IPS-18a (cell line): ENCODE measurements around the gene LRRC10.
"Not testable (repeated sequence)": the region's sequence is repeated elsewhere in the genome, so short reads cannot be mapped to it uniquely, and the experiment has no call there.

Source experiments
- H3K27ac ChIP-seq: one replicate; pipeline ENCODE4 v1.5.1; 2013; ENCODE audit warnings: low read length
- H3K27me3 ChIP-seq: one replicate; pipeline ENCODE4 v1.6.1; 2013; ENCODE audit warnings: mild to moderate bottlenecking, low read length; ENCODE audit not compliant: control insufficient read depth, insufficient read depth
- H3K36me3 ChIP-seq: one replicate; pipeline ENCODE4 v1.6.1; 2013; ENCODE audit warnings: low read depth, low read length; ENCODE audit not compliant: control insufficient read depth
- H3K4me1 ChIP-seq: one replicate; pipeline ENCODE4 v1.6.1; 2013; ENCODE audit warnings: low read depth, low read length; ENCODE audit not compliant: control insufficient read depth
- H3K4me3 ChIP-seq: one replicate; pipeline ENCODE4 v1.5.1; 2013; ENCODE audit warnings: low read length
- H3K9ac ChIP-seq: one replicate; pipeline ENCODE4 v1.6.1; 2013; ENCODE audit warnings: mild to moderate bottlenecking, low read length, moderate library complexity
- H3K9me3 ChIP-seq: one replicate; pipeline ENCODE4 v1.6.1; 2013; ENCODE audit warnings: low read depth, low read length; ENCODE audit not compliant: control insufficient read depth

Gene LRRC10

DNA sequence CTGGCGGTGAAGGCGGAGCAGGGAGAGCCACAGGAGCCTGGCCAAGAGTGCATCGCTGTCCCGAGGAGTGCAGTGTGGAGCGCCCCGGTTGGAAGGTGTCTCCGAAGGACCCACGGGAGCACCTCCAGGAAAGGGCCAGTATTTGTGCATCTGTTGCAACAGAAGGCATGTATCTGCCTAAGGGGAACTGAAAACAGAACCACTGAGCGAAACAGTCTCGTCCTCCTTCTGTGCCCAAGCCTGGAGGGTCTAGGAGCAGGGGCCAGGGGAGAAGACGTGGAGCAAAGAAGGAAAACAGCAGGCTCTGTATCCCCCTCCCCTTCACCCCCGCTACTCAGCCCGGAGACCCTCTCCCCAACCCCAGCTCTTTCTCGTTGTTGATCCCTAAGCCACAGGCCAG is 5.3 kb upstream of the LRRC10 start:
- H3K4me1 ChIP-seq = no peaks in the 10 kb centered on the region

GRCh38 chr12:69613351-69613750 is 2.6 kb upstream of the LRRC10 start:
- no peak overlapping the region for H3K9ac ChIP-seq
- H3K36me3 ChIP-seq = no peaks in the 10 kb centered on the region
- H3K27me3 ChIP-seq = no peaks in the 10 kb centered on the region
- H3K9me3 ChIP-seq = no peaks in the 10 kb centered on the region
- no peak overlapping the region for H3K27ac ChIP-seq
- H3K4me1 ChIP-seq = no peaks in the 10 kb centered on the region
- no peak overlapping the region for H3K4me3 ChIP-seq

More for the DNA sequence above, 5.3 kb upstream of the LRRC10 start:
- Histone ChIP-seq H3K9me3 (no peaks in the 10 kb centered on the region), H3K27me3 (no peaks in the 10 kb centered on the region), H3K36me3 (no peaks in the 10 kb centered on the region), H3K27ac (no peak overlapping the region), H3K9ac (no peak overlapping the region), H3K4me3 (no peak overlapping the region)

DNA sequence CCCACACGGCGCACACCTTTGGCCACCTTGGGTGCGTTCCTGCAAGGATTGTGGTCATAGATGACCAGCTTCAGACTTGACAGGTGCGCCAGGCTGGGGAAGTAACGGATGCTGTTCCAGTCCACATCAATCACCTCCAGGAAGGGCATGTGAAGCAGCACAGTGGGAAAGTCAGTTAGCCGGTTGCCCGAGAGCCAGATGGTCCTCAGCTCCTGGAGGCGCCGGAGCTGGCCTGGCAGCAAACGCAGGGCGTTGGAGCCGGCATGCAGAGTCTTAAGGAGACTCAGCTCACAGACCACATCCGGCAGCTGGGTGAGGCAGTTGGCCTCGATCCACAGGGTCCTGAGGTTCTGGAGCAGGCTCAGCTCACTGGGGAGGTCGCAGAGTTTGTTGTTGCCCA is 581 bp downstream of the LRRC10 start:
- no peak overlapping the region for H3K9ac ChIP-seq
- no peaks in the 10 kb centered on the region for H3K27me3 ChIP-seq
- H3K9me3 ChIP-seq = no peaks in the 10 kb centered on the region
- no peak overlapping the region for H3K27ac ChIP-seq
- H3K36me3 ChIP-seq = no peaks in the 10 kb centered on the region
- no peaks in the 10 kb centered on the region for H3K4me1 ChIP-seq
- no peak overlapping the region for H3K4me3 ChIP-seq

DNA sequence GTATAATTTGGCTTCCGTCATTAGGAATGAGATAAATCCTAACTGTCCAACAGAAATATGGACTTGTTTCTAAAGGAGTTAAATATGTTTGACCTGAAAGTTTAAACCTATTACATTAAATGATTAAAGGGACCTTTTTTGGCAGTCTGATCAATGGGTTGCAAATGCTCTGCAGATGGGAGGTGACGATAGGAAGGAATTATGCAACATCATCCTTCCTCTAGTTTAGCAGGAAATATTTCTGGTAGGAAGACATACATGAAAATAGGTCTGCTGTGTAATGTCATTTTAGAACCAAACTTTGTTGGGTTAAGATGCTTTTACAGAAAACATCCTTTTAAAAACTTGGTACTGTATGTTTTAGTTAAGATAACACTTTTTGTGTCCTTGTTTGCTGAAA is 2.6 kb downstream of the LRRC10 start:
- no peak overlapping the region for H3K27ac ChIP-seq
- no peaks in the 10 kb centered on the region for H3K9me3 ChIP-seq
- no peak overlapping the region for H3K4me3 ChIP-seq
- H3K36me3 ChIP-seq = no peaks in the 10 kb centered on the region
- no peak overlapping the region for H3K9ac ChIP-seq
- no peaks in the 10 kb centered on the region for H3K4me1 ChIP-seq
- H3K27me3 ChIP-seq = no peaks in the 10 kb centered on the region

DNA sequence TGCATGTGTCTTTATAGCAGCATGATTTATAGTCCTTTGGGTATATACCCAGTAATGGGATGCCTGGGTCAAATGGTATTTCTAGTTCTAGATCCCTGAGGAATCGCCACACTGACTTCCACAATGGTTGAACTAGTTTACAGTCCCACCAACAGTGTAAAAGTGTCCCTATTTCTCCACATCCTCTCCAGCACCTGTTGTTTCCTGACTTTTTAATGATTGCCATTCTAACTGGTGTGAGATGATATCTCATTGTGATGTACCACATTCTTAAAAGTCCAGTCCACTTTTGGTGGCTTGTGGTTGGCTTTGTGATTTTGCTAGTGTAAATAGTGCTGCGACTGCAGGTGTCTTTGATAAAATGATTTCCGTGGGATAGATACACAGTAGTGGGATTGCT is 6.4 kb downstream of the LRRC10 start:
- not testable (repeated sequence) for H3K4me1 ChIP-seq, H3K9me3 ChIP-seq, H3K27ac ChIP-seq, H3K27me3 ChIP-seq, H3K9ac ChIP-seq, H3K4me3 ChIP-seq
- H3K36me3 ChIP-seq = peaks cover 28% of the 10 kb centered on the region

GRCh38 chr12:69603556-69603955 is 7.2 kb downstream of the LRRC10 start:
- not testable (repeated sequence) for H3K4me3 ChIP-seq, H3K9ac ChIP-seq, H3K9me3 ChIP-seq, H3K27me3 ChIP-seq, H3K27ac ChIP-seq, H3K4me1 ChIP-seq
- H3K36me3 ChIP-seq = peaks cover 35% of the 10 kb centered on the region

DNA sequence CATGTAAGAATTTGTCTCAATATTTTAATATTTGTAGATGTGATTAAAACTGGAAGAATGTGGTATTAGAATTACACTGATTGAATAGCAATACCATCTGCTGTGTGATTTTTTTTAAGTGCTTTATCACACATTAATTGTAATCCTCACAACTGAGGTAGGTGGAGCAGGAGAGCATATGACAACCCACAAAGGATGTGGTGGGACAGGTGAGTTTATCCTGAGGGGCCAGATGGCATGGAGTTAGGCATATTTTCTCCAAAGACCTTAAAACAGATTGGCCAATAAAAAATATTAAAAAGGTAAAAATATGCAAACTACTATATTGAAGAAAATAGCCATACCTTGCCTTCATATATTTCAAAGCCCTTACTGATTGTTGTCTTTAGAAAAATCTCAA is 7.8 kb downstream of the LRRC10 start:
- Histone ChIP-seq H3K36me3 (peaks cover 41% of the 10 kb centered on the region), H3K27ac (no peak overlapping the region), H3K4me1 (no peaks in the 10 kb centered on the region), H3K9me3 (no peaks in the 10 kb centered on the region), H3K27me3 (no peaks in the 10 kb centered on the region), H3K9ac (no peak overlapping the region), H3K4me3 (no peak overlapping the region)

- H3K27me3 ChIP-seq = no peaks in the 10 kb centered on the region
- H3K4me3 ChIP-seq = no peak overlapping the region
These were observed 8.6 kb downstream of the LRRC10 start for GRCh38 chr12:69601962-69602685.

GRCh38 chr12:69600804-69601203 is 9.9 kb downstream of the LRRC10 start:
- Histone ChIP-seq H3K9ac (no peak overlapping the region), H3K9me3 (no peaks in the 10 kb centered on the region), H3K36me3 (peaks cover 62% of the 10 kb centered on the region), H3K27ac (no peak overlapping the region), H3K27me3 (no peaks in the 10 kb centered on the region), H3K4me1 (no peaks in the 10 kb centered on the region), H3K4me3 (no peak overlapping the region)

More at GRCh38 chr12:69601962-69602685, 8.6 kb downstream of the LRRC10 start:
- peaks cover 49% of the 10 kb centered on the region for H3K36me3 ChIP-seq
- no peaks in the 10 kb centered on the region for H3K9me3 ChIP-seq
- H3K27ac ChIP-seq = no peak overlapping the region
- H3K9ac ChIP-seq = no peak overlapping the region
- H3K4me1 ChIP-seq = no peaks in the 10 kb centered on the region

DNA sequence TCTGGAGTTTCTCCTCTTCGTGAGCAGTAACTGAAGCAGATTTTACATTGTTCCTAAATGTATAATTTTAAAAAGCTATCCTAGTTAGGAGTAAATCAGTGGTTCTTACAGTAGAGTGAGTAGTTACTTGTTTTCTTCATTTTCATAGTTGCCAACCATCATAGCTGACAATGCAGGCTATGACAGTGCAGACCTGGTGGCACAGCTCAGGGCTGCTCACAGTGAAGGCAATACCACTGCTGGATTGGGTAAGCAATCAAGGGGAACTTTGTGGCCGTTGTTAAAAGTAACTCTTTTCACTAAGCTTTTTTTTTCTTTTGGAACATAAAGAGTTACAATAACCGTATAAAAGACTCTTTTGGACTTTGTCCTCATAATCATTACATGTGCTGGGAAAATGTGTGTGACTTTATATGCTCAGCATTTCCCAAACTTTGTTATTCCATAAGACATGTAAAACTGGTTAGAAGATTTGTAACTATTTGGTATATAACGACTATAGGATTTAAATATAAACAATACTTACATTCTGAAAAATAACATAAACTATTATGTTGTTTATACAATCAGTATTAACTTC is 12.4 kb downstream of the LRRC10 start:
- no peaks in the 10 kb centered on the region for H3K27me3 ChIP-seq
- no peak overlapping the region for H3K4me3 ChIP-seq
- no peak overlapping the region for H3K27ac ChIP-seq
- H3K4me1 ChIP-seq = no peaks in the 10 kb centered on the region
- H3K9me3 ChIP-seq = no peaks in the 10 kb centered on the region
- H3K36me3 ChIP-seq = peaks cover 87% of the 10 kb centered on the region
- no peak overlapping the region for H3K9ac ChIP-seq

DNA sequence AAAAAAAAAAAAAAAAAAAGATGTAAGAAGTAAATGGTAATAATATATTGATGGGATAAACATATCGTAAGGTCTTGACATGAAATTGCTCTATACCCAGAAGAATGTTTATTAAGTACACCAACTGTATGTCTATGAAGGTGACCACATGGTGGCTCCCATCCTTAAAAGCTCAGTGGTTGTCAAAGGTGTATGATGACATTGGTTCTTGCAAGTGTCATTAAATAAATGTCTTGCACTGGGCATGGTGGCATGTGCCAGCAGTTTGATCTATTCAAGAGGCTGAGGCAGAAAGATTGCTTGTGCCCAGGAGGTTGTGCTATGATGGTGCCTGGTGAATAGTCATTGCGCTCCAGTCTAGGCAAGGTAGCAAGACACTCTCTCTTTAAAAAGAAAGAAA is 15.0 kb downstream of the LRRC10 start:
- Histone ChIP-seq H3K9me3 (no peaks in the 10 kb centered on the region), H3K4me3 (no peak overlapping the region), H3K9ac (no peak overlapping the region), H3K27me3 (no peaks in the 10 kb centered on the region), H3K27ac (no peak overlapping the region), H3K36me3 (peaks cover 99% of the 10 kb centered on the region), H3K4me1 (no peaks in the 10 kb centered on the region)

DNA sequence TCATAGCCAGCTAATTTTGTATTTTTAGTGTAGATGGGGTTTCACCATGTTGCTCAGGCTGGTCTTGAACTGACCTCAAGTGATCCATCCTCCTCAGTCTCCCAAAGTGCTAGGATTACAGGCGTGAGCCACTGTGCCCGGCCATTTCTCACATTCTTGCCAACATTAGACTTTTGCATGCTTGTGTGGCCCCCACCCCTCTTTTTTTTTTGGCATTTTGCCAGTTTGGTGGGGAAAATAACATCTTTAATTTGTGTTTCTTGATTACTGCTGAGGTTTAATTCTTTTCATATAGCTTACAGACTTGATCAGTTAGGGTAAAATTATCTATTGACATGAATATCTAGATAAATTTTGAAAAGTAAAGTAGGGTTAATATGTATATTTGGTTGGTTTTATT is 21.6 kb downstream of the LRRC10 start:
- Histone ChIP-seq H3K9me3 (no peaks in the 10 kb centered on the region), H3K36me3 (peaks cover 78% of the 10 kb centered on the region), H3K27ac (no peak overlapping the region), H3K4me3 (no peak overlapping the region), H3K4me1 (no peaks in the 10 kb centered on the region), H3K27me3 (no peaks in the 10 kb centered on the region), H3K9ac (no peak overlapping the region)
